D721Med (cell line): ENCODE results near the gene ADH6.
"Not testable (repeated sequence)": the region's sequence is repeated elsewhere in the genome, so short reads cannot be mapped to it uniquely, and the experiment has no call there.

ENCODE experiments used
- DNase-seq: peaks from one replicate; pipeline ENCODE4 v3.0.0; 2011; ENCODE audit warnings: low spot score; ENCODE audit not compliant: insufficient read length
- FAIRE-seq: peaks from 2 replicates; lab custom pipeline; 2011; peaks lifted over from hg19 to GRCh38; lab: Jason Lieb, UNC
- CTCF ChIP-seq: IDR thresholded peaks from 2 replicates; pipeline ENCODE4 v1.5.1; 2012; ENCODE audit warnings: mild to moderate bottlenecking, control low read depth; ENCODE audit not compliant: insufficient read depth; ENCODE audit errors: missing control alignments

Gene ADH6

GRCh38 chr4:99219072-99219471, at the start of gene ADH6:
Gene ADH6, minus strand, starts transcription at chr4:99219246. Its CDS starts 94 bp downstream, at chr4:99219152.
- FAIRE-seq, result no peak
- no peak for TF ChIP-seq CTCF
- no peak for DNase-seq

GRCh38 chr4:99264927-99265326, 45.9 kb upstream of the ADH6 start:
- TF ChIP-seq CTCF, result no peak
- FAIRE-seq, result no peak
- DNase-seq, result no peak

GRCh38 chr4:99252746-99253145, 33.7 kb upstream of the ADH6 start:
- FAIRE-seq, result no peak
- DNase-seq, result no peak
- TF ChIP-seq CTCF, result no peak

DNA sequence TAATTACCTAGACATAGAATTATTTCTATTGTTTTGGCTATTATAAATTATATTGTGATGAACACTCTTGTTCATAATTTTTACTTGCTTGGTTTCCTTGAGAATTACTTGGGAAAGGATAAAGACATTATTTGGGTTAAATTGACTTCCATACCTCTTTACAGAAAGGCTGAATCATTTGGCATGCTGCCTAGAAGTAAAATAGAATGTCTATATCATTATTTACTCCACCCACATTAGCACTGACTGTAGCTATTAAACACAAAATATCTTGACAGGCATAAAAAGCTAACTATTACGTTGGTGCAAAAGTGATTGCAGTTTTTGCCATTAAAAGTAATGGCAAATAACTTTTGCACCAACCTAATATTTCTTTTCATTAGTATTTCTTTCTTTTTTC, 29.7 kb upstream of the ADH6 start:
- TF ChIP-seq CTCF, result no peak
- FAIRE-seq (no peak), DNase-seq (no peak)

DNA sequence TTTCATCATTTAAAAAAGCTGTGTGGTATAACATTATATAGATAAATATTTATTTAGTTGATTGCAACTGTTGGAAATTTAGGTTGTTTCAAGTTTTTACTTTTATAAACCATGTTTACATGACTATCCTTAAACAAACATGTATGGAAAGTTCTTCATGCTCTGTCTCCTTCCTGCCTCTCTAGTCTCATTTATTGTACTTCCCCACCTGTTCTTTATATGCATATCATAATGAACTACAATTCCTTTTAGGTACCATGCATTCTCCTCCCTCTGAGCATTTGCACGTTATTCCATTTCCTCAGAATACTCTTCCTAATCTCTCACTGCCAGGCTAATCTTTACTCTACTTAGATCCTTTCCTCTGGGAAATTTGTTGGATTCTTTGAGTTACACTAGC, 16.9 kb upstream of the ADH6 start:
- TF ChIP-seq CTCF, result no peak
- no peak for DNase-seq

GRCh38 chr4:99234331-99235010, 15.4 kb upstream of the ADH6 start:
- no peak for FAIRE-seq
- no peak for TF ChIP-seq CTCF
- DNase-seq, result no peak

More for the DNA sequence above, 16.9 kb upstream of the ADH6 start:
- no peak for FAIRE-seq

DNA sequence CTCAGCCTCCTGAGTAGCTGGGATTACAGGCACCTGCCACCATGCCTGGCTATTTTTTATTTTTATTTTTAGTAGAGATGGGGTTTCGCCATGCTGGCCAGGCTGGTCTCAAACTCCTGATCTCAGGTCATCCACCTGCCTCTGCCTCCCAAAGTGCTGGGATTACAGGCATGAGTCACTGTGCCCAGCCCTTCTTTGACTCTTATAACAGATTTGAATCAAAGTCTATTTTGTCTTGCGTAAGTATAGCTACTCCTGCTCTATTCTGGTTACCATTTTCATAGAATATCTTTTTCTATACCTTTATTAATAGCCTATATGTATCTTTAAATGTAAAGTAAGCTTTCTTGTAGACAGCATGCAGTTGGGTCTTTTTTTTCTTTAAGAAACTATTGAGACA, 14.4 kb upstream of the ADH6 start:
- FAIRE-seq, DNase-seq: not testable (repeated sequence)

DNA sequence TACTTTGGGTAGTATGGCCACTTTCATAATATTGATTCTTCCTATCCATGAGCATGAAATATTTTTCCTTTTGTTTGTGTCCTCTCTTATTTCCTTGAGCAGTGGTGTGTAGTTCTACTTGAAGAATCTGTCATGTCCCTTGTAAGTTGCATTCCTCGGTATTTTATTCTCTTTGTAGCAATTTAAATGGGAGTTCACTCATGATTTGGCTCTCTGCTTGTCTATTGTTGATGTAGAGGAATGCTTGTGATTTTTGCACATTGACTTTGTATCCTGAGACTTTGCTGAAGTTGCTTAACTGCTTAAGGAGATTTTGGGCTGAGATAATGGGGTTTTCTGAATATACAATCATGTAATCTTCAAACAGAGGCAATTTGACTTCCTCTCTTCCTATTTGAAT, 9.7 kb upstream of the ADH6 start:
- FAIRE-seq, DNase-seq: not testable (repeated sequence)

GRCh38 chr4:99227646-99228045, 8.6 kb upstream of the ADH6 start:
- not testable (repeated sequence) for DNase-seq, FAIRE-seq
